Activated T-helper 17 cell treated with anti-CD3 and anti-CD28 coated beads, Interleukin-2, amount 50 U/mL, for 72 hours (primary cell): ENCODE measurements around the gene RSPH3. TPM values are rescaled to one million over a fixed set of nuclear protein-coding genes. Genes with fewer than 3 reads are reported as not detected.

Experiments used
- total RNA-seq, 2 donors: library from RNA; stranded (reverse); gene quantifications; one replicate each; pipeline ENCODE4 v1.2.3, GENCODE V29; 2022

The RSPH3 gene
- total RNA-seq, 2 donors from 2014 or later, result 2.4 to 15.9 TPM

Other genes with a start within 250 kb of the RSPH3 start
- 100 to 1,000 TPM; 159 to 212 TPM for gene EZR, start 180.8 kb downstream of the RSPH3 start, total RNA-seq
- 10 to 100 TPM; 11.7 to 80.7 TPM for gene TAGAP, start 44.8 kb upstream of the RSPH3 start, total RNA-seq
- gene FNDC1, start 169.2 kb upstream of the RSPH3 start, total RNA-seq, result not detected